ENCODE data around the gene BAG3.

DNA sequence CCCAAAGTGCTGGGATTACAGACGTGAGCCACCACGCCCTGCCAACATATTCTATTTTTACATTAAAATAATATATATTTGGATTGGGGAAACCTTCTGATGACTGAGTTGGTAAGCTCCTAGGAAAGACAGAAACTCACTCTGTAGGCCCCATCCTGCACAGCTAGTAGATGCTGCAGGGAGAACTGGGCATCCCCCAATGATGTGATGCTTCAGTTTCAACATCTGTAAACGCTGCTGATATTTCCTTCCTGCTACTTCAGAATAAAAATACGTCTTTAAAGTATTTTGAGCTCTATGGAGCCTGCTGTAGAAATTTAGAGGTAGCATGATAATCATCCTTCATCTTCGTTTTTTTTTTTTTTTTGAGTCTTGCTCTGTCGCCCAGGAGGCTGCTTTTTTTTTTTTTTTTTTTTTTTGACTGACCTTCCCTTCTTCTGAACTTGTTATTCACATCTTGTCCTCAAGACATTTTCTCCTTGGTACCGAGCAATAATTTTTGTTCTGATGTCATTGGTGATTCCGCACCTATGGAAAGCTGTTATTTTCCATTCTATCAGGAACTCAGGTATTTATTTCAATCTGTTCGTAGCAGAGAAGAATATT is 52.8 kb downstream of the BAG3 start:
- TF ChIP-seq, protein P1, sequence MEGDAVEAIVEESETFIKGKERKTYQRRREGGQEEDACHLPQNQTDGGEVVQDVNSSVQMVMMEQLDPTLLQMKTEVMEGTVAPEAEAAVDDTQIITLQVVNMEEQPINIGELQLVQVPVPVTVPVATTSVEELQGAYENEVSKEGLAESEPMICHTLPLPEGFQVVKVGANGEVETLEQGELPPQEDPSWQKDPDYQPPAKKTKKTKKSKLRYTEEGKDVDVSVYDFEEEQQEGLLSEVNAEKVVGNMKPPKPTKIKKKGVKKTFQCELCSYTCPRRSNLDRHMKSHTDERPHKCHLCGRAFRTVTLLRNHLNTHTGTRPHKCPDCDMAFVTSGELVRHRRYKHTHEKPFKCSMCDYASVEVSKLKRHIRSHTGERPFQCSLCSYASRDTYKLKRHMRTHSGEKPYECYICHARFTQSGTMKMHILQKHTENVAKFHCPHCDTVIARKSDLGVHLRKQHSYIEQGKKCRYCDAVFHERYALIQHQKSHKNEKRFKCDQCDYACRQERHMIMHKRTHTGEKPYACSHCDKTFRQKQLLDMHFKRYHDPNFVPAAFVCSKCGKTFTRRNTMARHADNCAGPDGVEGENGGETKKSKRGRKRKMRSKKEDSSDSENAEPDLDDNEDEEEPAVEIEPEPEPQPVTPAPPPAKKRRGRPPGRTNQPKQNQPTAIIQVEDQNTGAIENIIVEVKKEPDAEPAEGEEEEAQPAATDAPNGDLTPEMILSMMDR (conservative IDR thresholded peaks at IDR 0.05; ENCODE audit: low read depth, low read length), result no peak
- TF ChIP-seq RAD21 (IDR thresholded peaks at IDR 0.05; ENCODE audit: low read length), result no peak
- no peak for TF ChIP-seq BHLHE40 (IDR thresholded peaks at IDR 0.05; ENCODE audit: low read depth, low read length)
- TF ChIP-seq, protein P2, sequence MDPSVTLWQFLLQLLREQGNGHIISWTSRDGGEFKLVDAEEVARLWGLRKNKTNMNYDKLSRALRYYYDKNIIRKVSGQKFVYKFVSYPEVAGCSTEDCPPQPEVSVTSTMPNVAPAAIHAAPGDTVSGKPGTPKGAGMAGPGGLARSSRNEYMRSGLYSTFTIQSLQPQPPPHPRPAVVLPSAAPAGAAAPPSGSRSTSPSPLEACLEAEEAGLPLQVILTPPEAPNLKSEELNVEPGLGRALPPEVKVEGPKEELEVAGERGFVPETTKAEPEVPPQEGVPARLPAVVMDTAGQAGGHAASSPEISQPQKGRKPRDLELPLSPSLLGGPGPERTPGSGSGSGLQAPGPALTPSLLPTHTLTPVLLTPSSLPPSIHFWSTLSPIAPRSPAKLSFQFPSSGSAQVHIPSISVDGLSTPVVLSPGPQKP (IDR thresholded peaks at IDR 0.05; ENCODE audit: borderline replicate concordance, low read depth, low read length), result no peak
